Measurements from ENCODE around the gene FAM47A. TPM values are rescaled to one million over a fixed set of nuclear protein-coding genes. Genes with fewer than 3 reads are reported as not detected.

The FAM47A gene
- total RNA-seq, result not detected in 2 replicates

GRCh38 chrX:34132028-34132427 is at the start of gene FAM47A:
FAM47A (minus strand) TSS chrX:34132314; CDS start chrX:34132278, 36 bp downstream.

Data from endothelial cell of coronary artery (primary cell).